ENCODE measurements around the gene PLBD1.

PLBD1 gene, protein sequence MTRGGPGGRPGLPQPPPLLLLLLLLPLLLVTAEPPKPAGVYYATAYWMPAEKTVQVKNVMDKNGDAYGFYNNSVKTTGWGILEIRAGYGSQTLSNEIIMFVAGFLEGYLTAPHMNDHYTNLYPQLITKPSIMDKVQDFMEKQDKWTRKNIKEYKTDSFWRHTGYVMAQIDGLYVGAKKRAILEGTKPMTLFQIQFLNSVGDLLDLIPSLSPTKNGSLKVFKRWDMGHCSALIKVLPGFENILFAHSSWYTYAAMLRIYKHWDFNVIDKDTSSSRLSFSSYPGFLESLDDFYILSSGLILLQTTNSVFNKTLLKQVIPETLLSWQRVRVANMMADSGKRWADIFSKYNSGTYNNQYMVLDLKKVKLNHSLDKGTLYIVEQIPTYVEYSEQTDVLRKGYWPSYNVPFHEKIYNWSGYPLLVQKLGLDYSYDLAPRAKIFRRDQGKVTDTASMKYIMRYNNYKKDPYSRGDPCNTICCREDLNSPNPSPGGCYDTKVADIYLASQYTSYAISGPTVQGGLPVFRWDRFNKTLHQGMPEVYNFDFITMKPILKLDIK

GRCh38 chr12:14567351-14568162, at the start of gene PLBD1:
PLBD1 (minus strand) TSS chr12:14567883; CDS start chr12:14567696, 187 bp downstream.
- Histone ChIP-seq H3K9ac (ENCODE audit: low read length) (no peak within 1 kb of the TSS), H3K79me2 (ENCODE audit: insufficient read depth, low read length) (no peaks in the 10 kb centered on the region)

DNA sequence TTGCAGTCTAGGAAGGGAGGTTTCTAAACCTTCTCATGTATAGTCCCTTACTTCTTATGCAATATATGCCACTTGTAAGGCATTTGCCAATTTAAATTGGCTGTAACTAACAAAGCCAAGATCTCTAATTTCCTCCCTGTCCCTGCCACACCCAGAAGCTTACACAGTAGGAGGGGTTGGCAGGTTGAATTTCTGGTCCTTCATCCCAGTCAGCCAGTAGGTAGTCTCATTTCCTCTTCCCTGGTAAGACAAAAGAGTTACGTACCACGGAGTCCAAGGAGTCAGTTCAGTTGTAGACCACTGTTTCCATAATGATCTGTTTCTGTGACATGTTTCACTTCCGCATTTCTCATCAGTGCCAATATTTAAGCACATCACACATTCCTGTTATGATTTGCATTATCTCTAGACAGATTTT, 47.0 kb upstream of the PLBD1 start:
- Histone ChIP-seq H3K9ac (ENCODE audit: low read length) (peak overlapping the region; percentile 50), H3K79me2 (ENCODE audit: insufficient read depth, low read length) (no peaks in the 10 kb centered on the region), H3K36me3 (ENCODE audit: low read length) (no peaks in the 10 kb centered on the region), H4K20me1 (ENCODE audit: low read depth, low read length) (no peaks in the 10 kb centered on the region), H2AFZ (ENCODE audit: low read depth, low read length, severe bottlenecking) (no peak overlapping the region), H3F3A (ENCODE audit: insufficient read depth) (peaks cover 15% of the 10 kb centered on the region), H3K27me3 (ENCODE audit: low read length) (no peaks in the 10 kb centered on the region), H3K4me2 (ENCODE audit: low read depth, low read length, poor library complexity, severe bottlenecking) (peak overlapping the region; percentile 83), H3K9me2 (replicated peaks; ENCODE audit: insufficient read depth, low read length) (no peaks in the 10 kb centered on the region), H3K4me3 (ENCODE audit: insufficient read depth, low read length, poor library complexity, severe bottlenecking) (peak overlapping the region; percentile 44), H3K9me3 (ENCODE audit: insufficient read depth, low read length) (no peaks in the 10 kb centered on the region), H3K27ac (ENCODE audit: low read depth, low read length) (peak overlapping the region; percentile 92)
- TF ChIP-seq, protein P1, sequence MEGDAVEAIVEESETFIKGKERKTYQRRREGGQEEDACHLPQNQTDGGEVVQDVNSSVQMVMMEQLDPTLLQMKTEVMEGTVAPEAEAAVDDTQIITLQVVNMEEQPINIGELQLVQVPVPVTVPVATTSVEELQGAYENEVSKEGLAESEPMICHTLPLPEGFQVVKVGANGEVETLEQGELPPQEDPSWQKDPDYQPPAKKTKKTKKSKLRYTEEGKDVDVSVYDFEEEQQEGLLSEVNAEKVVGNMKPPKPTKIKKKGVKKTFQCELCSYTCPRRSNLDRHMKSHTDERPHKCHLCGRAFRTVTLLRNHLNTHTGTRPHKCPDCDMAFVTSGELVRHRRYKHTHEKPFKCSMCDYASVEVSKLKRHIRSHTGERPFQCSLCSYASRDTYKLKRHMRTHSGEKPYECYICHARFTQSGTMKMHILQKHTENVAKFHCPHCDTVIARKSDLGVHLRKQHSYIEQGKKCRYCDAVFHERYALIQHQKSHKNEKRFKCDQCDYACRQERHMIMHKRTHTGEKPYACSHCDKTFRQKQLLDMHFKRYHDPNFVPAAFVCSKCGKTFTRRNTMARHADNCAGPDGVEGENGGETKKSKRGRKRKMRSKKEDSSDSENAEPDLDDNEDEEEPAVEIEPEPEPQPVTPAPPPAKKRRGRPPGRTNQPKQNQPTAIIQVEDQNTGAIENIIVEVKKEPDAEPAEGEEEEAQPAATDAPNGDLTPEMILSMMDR (IDR thresholded peaks at IDR 0.05; ENCODE audit: insufficient read depth, low read length, poor library complexity, severe bottlenecking): no peak
- TF ChIP-seq EZH2phosphoT487 (conservative IDR thresholded peaks at IDR 0.05; ENCODE audit: low read length): no peak

More at GRCh38 chr12:14567351-14568162, at the start of gene PLBD1:
- Histone ChIP-seq H2AFZ (ENCODE audit: low read depth, low read length, severe bottlenecking) (no peak within 1 kb of the TSS), H3K4me3 (ENCODE audit: insufficient read depth, low read length, poor library complexity, severe bottlenecking) (no peak within 1 kb of the TSS), H3F3A (ENCODE audit: insufficient read depth) (no peaks in the 10 kb centered on the region), H3K9me2 (replicated peaks; ENCODE audit: insufficient read depth, low read length) (no peaks in the 10 kb centered on the region), H3K36me3 (ENCODE audit: low read length) (no peaks in the 10 kb centered on the region), H3K4me2 (ENCODE audit: low read depth, low read length, poor library complexity, severe bottlenecking) (no peak within 1 kb of the TSS), H3K9me3 (ENCODE audit: insufficient read depth, low read length) (no peaks in the 10 kb centered on the region), H3K27me3 (ENCODE audit: low read length) (no peaks in the 10 kb centered on the region), H4K20me1 (ENCODE audit: low read depth, low read length) (no peaks in the 10 kb centered on the region), H3K27ac (ENCODE audit: low read depth, low read length) (no peak within 1 kb of the TSS)
- TF ChIP-seq EZH2phosphoT487 (conservative IDR thresholded peaks at IDR 0.05; ENCODE audit: low read length): no peak
- TF ChIP-seq, protein P1 (IDR thresholded peaks at IDR 0.05; ENCODE audit: insufficient read depth, low read length, poor library complexity, severe bottlenecking): no peak

- Histone ChIP-seq H3K9ac (ENCODE audit: low read length) (peak overlapping the region; percentile 50), H3K36me3 (ENCODE audit: low read length) (no peaks in the 10 kb centered on the region), H3K79me2 (ENCODE audit: insufficient read depth, low read length) (no peaks in the 10 kb centered on the region), H3K4me3 (ENCODE audit: insufficient read depth, low read length, poor library complexity, severe bottlenecking) (peak overlapping the region; percentile 44), H4K20me1 (ENCODE audit: low read depth, low read length) (no peaks in the 10 kb centered on the region), H3K9me2 (replicated peaks; ENCODE audit: insufficient read depth, low read length) (no peaks in the 10 kb centered on the region), H3K27me3 (ENCODE audit: low read length) (no peaks in the 10 kb centered on the region), H3K9me3 (ENCODE audit: insufficient read depth, low read length) (no peaks in the 10 kb centered on the region), H3K4me2 (ENCODE audit: low read depth, low read length, poor library complexity, severe bottlenecking) (peak overlapping the region; percentile 83), H2AFZ (ENCODE audit: low read depth, low read length, severe bottlenecking) (peak overlapping the region; percentile 59), H3F3A (ENCODE audit: insufficient read depth) (peaks cover 15% of the 10 kb centered on the region), H3K27ac (ENCODE audit: low read depth, low read length) (peak overlapping the region; percentile 92)
- no peak for TF ChIP-seq EZH2phosphoT487 (conservative IDR thresholded peaks at IDR 0.05; ENCODE audit: low read length)
- TF ChIP-seq, protein P1 (IDR thresholded peaks at IDR 0.05; ENCODE audit: insufficient read depth, low read length, poor library complexity, severe bottlenecking): no peak
Observed at GRCh38 chr12:14613718-14614117, 46.0 kb upstream of the PLBD1 start.

Measured in SU-DHL-6 (cell line).